Muscle layer of colon (tissue), 2 donors: ENCODE measurements around the gene RAD51B.

Experiments used
- H3K27ac ChIP-seq: one replicate; pipeline ENCODE4 v1.7.0; 2013; ENCODE audit warnings: low read depth, mild to moderate bottlenecking, low read length, moderate library complexity
- H3K27me3 ChIP-seq, 2 donors: one replicate each; pipeline ENCODE4 v1.7.0; 2013; ENCODE audit warnings: low read length in 2 of 2, mild to moderate bottlenecking in 2 of 2; ENCODE audit not compliant: insufficient read depth in 2 of 2, control insufficient read depth in 1 of 2
- H3K36me3 ChIP-seq: one replicate; pipeline ENCODE4 v1.7.0; 2013; ENCODE audit warnings: mild to moderate bottlenecking, low read length; ENCODE audit not compliant: insufficient read depth
- H3K4me1 ChIP-seq: one replicate; pipeline ENCODE4 v1.7.0; 2013; ENCODE audit warnings: mild to moderate bottlenecking, low read length; ENCODE audit not compliant: insufficient read depth
- H3K4me3 ChIP-seq, 2 donors: one replicate each; pipeline ENCODE4 v1.7.0; 2013; ENCODE audit warnings: low read length in 2 of 2, low read depth in 1 of 2, mild to moderate bottlenecking in 1 of 2, moderate library complexity in 1 of 2
- H3K9ac ChIP-seq: one replicate; pipeline ENCODE4 v1.7.0; 2013; ENCODE audit warnings: low read length
- H3K9me3 ChIP-seq: one replicate; pipeline ENCODE4 v1.7.0; 2013; ENCODE audit warnings: mild to moderate bottlenecking, low read length
- donor health status: abdominal sarcoma.
- donor health status: Adenocarcinoma of cecum.

Gene RAD51B

GRCh38 chr14:68486033-68486732, 666.6 kb downstream of the RAD51B start:
- peaks cover 22% of the 10 kb centered on the region for H3K4me1 ChIP-seq

GRCh38 chr14:68486809-68487208, 667.2 kb downstream of the RAD51B start:
- H3K9me3 ChIP-seq, result no peaks in the 10 kb centered on the region
- no peak overlapping the region for H3K4me3 ChIP-seq
- peaks cover 22% of the 10 kb centered on the region for H3K4me1 ChIP-seq
- no peaks in the 10 kb centered on the region for H3K36me3 ChIP-seq
- H3K27me3 ChIP-seq, result no peaks in the 10 kb centered on the region
- H3K9ac ChIP-seq, result no peak overlapping the region
- no peak overlapping the region for H3K27ac ChIP-seq

More at GRCh38 chr14:68486033-68486732, 666.6 kb downstream of the RAD51B start:
- H3K27me3 ChIP-seq, result no peaks in the 10 kb centered on the region
- H3K27ac ChIP-seq, result no peak overlapping the region
- H3K4me3 ChIP-seq, result no peak overlapping the region
- H3K9ac ChIP-seq, result no peak overlapping the region
- H3K9me3 ChIP-seq, result no peaks in the 10 kb centered on the region
- no peaks in the 10 kb centered on the region for H3K36me3 ChIP-seq

GRCh38 chr14:68487805-68488590, 668.4 kb downstream of the RAD51B start:
- Histone ChIP-seq H3K27ac (no peak overlapping the region), H3K27me3 (no peaks in the 10 kb centered on the region), H3K4me1 (peaks cover 10% of the 10 kb centered on the region), H3K4me3 (no peak overlapping the region), H3K9ac (no peak overlapping the region), H3K36me3 (no peaks in the 10 kb centered on the region), H3K9me3 (no peaks in the 10 kb centered on the region)

GRCh38 chr14:68491793-68492192, 672.2 kb downstream of the RAD51B start:
- Histone ChIP-seq H3K4me1 (peaks cover 4% of the 10 kb centered on the region), H3K9ac (no peak overlapping the region), H3K9me3 (no peaks in the 10 kb centered on the region), H3K27me3 (no peaks in the 10 kb centered on the region), H3K4me3 (no peak overlapping the region), H3K27ac (no peak overlapping the region), H3K36me3 (no peaks in the 10 kb centered on the region)

GRCh38 chr14:68492381-68493151, 673.0 kb downstream of the RAD51B start:
- no peak overlapping the region for H3K27ac ChIP-seq

GRCh38 chr14:68493152-68493911, 673.8 kb downstream of the RAD51B start:
- Histone ChIP-seq H3K27me3 (no peaks in the 10 kb centered on the region), H3K9me3 (no peaks in the 10 kb centered on the region), H3K4me1 (peaks cover 4% of the 10 kb centered on the region), H3K27ac (no peak overlapping the region), H3K4me3 (no peak overlapping the region), H3K36me3 (no peaks in the 10 kb centered on the region), H3K9ac (no peak overlapping the region)

More at GRCh38 chr14:68492381-68493151, 673.0 kb downstream of the RAD51B start:
- Histone ChIP-seq H3K9me3 (no peaks in the 10 kb centered on the region), H3K4me3 (no peak overlapping the region), H3K36me3 (no peaks in the 10 kb centered on the region), H3K4me1 (peaks cover 4% of the 10 kb centered on the region), H3K27me3 (no peaks in the 10 kb centered on the region), H3K9ac (no peak overlapping the region)

- H3K27ac ChIP-seq, result no peak overlapping the region
- peaks cover 4% of the 10 kb centered on the region for H3K4me1 ChIP-seq
- H3K9me3 ChIP-seq, result no peaks in the 10 kb centered on the region
- H3K36me3 ChIP-seq, result no peaks in the 10 kb centered on the region
- no peaks in the 10 kb centered on the region for H3K27me3 ChIP-seq
- no peak overlapping the region for H3K9ac ChIP-seq
- no peak overlapping the region for H3K4me3 ChIP-seq
Observed at GRCh38 chr14:68495101-68496039, 675.8 kb downstream of the RAD51B start.

GRCh38 chr14:68497011-68497410, 677.4 kb downstream of the RAD51B start:
- no peak overlapping the region for H3K9ac ChIP-seq
- H3K36me3 ChIP-seq, result no peaks in the 10 kb centered on the region
- H3K4me3 ChIP-seq, result no peak overlapping the region
- no peaks in the 10 kb centered on the region for H3K27me3 ChIP-seq
- no peaks in the 10 kb centered on the region for H3K9me3 ChIP-seq
- no peak overlapping the region for H3K27ac ChIP-seq
- H3K4me1 ChIP-seq, result peaks cover 4% of the 10 kb centered on the region

GRCh38 chr14:68499451-68499850, 679.9 kb downstream of the RAD51B start:
- H3K9ac ChIP-seq, result no peak overlapping the region
- no peaks in the 10 kb centered on the region for H3K36me3 ChIP-seq
- H3K9me3 ChIP-seq, result no peaks in the 10 kb centered on the region
- no peaks in the 10 kb centered on the region for H3K27me3 ChIP-seq
- no peak overlapping the region for H3K27ac ChIP-seq
- H3K4me3 ChIP-seq, result no peak overlapping the region
- H3K4me1 ChIP-seq, result no peaks in the 10 kb centered on the region

- Histone ChIP-seq H3K9me3 (no peaks in the 10 kb centered on the region), H3K4me3 (no peak overlapping the region), H3K36me3 (no peaks in the 10 kb centered on the region), H3K4me1 (peaks cover 6% of the 10 kb centered on the region), H3K9ac (no peak overlapping the region), H3K27me3 (no peaks in the 10 kb centered on the region), H3K27ac (no peak overlapping the region)
Observed at GRCh38 chr14:68501171-68501570, 681.6 kb downstream of the RAD51B start.
